Hepatocyte (in vitro differentiated cells): ENCODE measurements around the gene USP32. TPM values are rescaled to one million over a fixed set of nuclear protein-coding genes. Genes with fewer than 3 reads are reported as not detected.

ENCODE experiments used
- DNase-seq: peaks from one replicate; pipeline ENCODE4 v3.0.0-alpha.2; 2016; ENCODE audit warnings: low spot score
- H2AFZ ChIP-seq: fragments of 200-600 bp; sonication (generic); 2 replicates; pipeline ENCODE4 v1.6.0; 2016; ENCODE audit warnings: antibody characterized with exemption, mild to moderate bottlenecking
- H3K27ac ChIP-seq: fragments of 200-600 bp; sonication (generic); 2 replicates; pipeline ENCODE4 v1.5.1; 2016; ENCODE audit warnings: mild to moderate bottlenecking
- H3K27me3 ChIP-seq: fragments of 200-600 bp; sonication (generic); 2 replicates; pipeline ENCODE4 v1.6.1; 2016
- H3K36me3 ChIP-seq: fragments of 200-600 bp; sonication (generic); replicated peaks from 2 replicates; pipeline ENCODE4 v1.5.1; 2016; ENCODE audit warnings: low read depth; ENCODE audit not compliant: insufficient read depth
- H3K4me1 ChIP-seq: fragments of 200-600 bp; sonication (generic); 2 replicates; pipeline ENCODE4 v1.5.1; 2016; ENCODE audit warnings: mild to moderate bottlenecking, moderate library complexity; ENCODE audit not compliant: insufficient read depth
- H3K4me2 ChIP-seq: fragments of 200-600 bp; sonication (generic); 2 replicates; pipeline ENCODE4 v1.6.0; 2016
- H3K4me3 ChIP-seq: fragments of 200-600 bp; sonication (generic); 2 replicates; pipeline ENCODE4 v1.5.1; 2016; ENCODE audit warnings: mild to moderate bottlenecking
- H3K79me2 ChIP-seq: fragments of 200-600 bp; sonication (generic); 2 replicates; pipeline ENCODE4 v1.6.0; 2017; ENCODE audit warnings: mild to moderate bottlenecking
- H3K9me2 ChIP-seq: fragments of 200-600 bp; sonication (generic); replicated peaks from 2 replicates; pipeline ENCODE4 v1.6.0; 2017; ENCODE audit warnings: mild to moderate bottlenecking; ENCODE audit not compliant: insufficient read depth
- H3K9me3 ChIP-seq: fragments of 200-600 bp; sonication (generic); 2 replicates; pipeline ENCODE4 v1.5.1; 2016; ENCODE audit warnings: low read depth, mild to moderate bottlenecking
- H4K20me1 ChIP-seq: fragments of 200-600 bp; sonication (generic); 2 replicates; pipeline ENCODE4 v1.6.0; 2016; ENCODE audit warnings: mild to moderate bottlenecking; ENCODE audit not compliant: insufficient read depth, poor library complexity, severe bottlenecking
- CTCF ChIP-seq: fragments of 200-600 bp; sonication (generic); IDR thresholded peaks from 2 replicates; pipeline ENCODE4 v1.5.1; 2016; ENCODE audit warnings: antibody characterized with exemption, mild to moderate bottlenecking; ENCODE audit not compliant: poor library complexity
- EZH2 ChIP-seq: fragments of 200-600 bp; sonication (generic); IDR thresholded peaks from 2 replicates; pipeline ENCODE4 v1.6.1; 2016; ENCODE audit warnings: antibody characterized with exemption, mild to moderate bottlenecking, borderline replicate concordance
- EZH2phosphoT487 ChIP-seq: fragments of 200-600 bp; sonication (generic); IDR thresholded peaks from one replicate; pipeline ENCODE4 v1.6.1; 2018; ENCODE audit warnings: antibody characterized with exemption, mild to moderate bottlenecking, low read depth, moderate library complexity; ENCODE audit not compliant: unreplicated experiment, severe bottlenecking
- WGBS: methylation state at CpG from one replicate; pipeline ENCODE4 v1.1.6; 2016; ENCODE audit warnings: low lambda C conversion rate; ENCODE audit errors: missing lambda C conversion rate; 5-methylcytosine and 5-hydroxymethylcytosine counted together
- polyA plus RNA-seq: library from polyadenylated mRNA; unstranded; fragments of >200 nt; fragmentation: Nextera tagmentation; extraction: Ambion mirVana; gene quantifications from 2 replicates; pipeline ENCODE4 v1.2.1, GENCODE V29; 2016
- total RNA-seq: library from RNA; depleted of rRNA; stranded (reverse); fragments of >200 nt; gene quantifications from 2 replicates; pipeline ENCODE4 v1.2.3, GENCODE V29; 2014

USP32 gene
- total and polyA plus RNA-seq, 2 experiments from 2014 or later, result 15.3 to 37.0 TPM

DNA sequence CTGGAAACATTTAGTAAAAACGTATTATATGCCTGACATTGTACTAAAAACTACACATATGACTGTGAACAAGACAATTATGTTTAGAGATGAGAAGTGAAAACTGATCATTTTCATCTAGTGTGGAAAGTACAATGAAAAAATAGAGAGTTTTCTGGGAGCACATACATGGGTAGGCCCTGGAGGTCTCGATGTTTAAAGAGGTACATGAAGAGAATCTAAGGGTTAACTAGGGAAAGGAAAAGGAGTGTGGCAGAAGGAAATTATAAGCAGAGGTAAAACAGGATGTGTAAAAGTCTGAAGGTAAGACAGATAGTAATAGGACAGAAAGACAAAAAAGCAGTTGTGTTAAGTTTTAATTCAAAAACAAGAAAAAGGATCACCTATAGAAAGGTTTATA, 113.7 kb downstream of the USP32 start:
- 100% methylated on average over 2 of the region's 2 CpGs for WGBS
- H3K4me2 ChIP-seq, result no peak overlapping the region
- no peak for DNase-seq
- H3K79me2 ChIP-seq, result no peaks in the 10 kb centered on the region
- no peaks in the 10 kb centered on the region for H3K4me1 ChIP-seq
- no peak overlapping the region for H3K27ac ChIP-seq
- no peaks in the 10 kb centered on the region for H3K9me3 ChIP-seq
- H3K4me3 ChIP-seq, result no peak overlapping the region
- H3K9me2 ChIP-seq, result no peaks in the 10 kb centered on the region
- no peak overlapping the region for H2AFZ ChIP-seq
- no peaks in the 10 kb centered on the region for H3K36me3 ChIP-seq
- H3K27me3 ChIP-seq, result no peaks in the 10 kb centered on the region
- no peaks in the 10 kb centered on the region for H4K20me1 ChIP-seq
- TF ChIP-seq EZH2 (no peak), CTCF (no peak), EZH2phosphoT487 (no peak)

DNA sequence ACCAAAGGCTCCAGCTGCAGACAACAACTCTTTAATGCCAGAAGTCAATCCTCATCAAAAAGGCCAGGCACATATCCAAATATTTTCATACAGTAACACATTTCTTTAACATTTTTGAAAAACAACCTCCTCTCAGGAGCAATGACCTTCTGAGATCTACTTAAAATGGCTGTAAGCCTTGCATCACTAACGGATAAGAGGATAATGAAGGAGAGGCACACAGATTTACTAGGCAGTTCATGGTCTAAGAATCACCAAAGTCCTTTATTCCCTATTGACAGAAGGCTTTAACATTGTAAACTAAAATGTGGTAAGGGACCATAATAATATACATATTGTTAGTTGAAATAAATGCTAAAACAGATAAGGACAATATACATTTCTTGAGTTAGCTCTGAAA, 114.7 kb downstream of the USP32 start:
- no peak for TF ChIP-seq EZH2
- no peak for TF ChIP-seq EZH2phosphoT487
- no peak for TF ChIP-seq CTCF
- Histone ChIP-seq H3K9me2 (no peaks in the 10 kb centered on the region), H3K27ac (no peak overlapping the region), H3K36me3 (no peaks in the 10 kb centered on the region), H2AFZ (no peak overlapping the region), H3K9me3 (no peaks in the 10 kb centered on the region), H3K4me2 (no peak overlapping the region), H3K4me1 (no peaks in the 10 kb centered on the region), H3K4me3 (no peak overlapping the region), H3K79me2 (no peaks in the 10 kb centered on the region), H4K20me1 (no peaks in the 10 kb centered on the region), H3K27me3 (no peaks in the 10 kb centered on the region)
- WGBS, result 94% methylated on average over 1 of the region's 1 CpG
- DNase-seq, result no peak

DNA sequence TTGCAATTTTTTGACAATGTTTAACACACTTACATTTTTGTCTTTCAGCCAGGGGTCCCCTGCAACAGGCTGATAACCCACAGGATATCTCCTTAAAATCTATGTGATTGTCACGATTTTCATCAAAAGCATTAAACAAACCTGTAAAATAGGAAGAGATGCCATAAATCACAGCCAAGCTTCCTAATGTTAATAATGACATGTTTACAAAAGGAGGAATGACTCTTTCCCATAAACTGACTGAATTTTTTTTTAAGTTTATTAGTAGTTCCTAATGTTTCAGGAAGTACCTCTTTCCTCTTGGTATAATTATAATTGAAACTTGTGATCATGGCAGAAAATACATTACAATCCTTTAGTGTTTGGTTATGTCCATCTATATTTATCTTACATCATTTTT, 122.5 kb downstream of the USP32 start:
- H3K9me3 ChIP-seq, result no peaks in the 10 kb centered on the region
- no peak overlapping the region for H2AFZ ChIP-seq
- H3K4me2 ChIP-seq, result no peak overlapping the region
- H3K79me2 ChIP-seq, result no peaks in the 10 kb centered on the region
- WGBS, result 93% methylated on average over 1 of the region's 1 CpG
- H3K4me1 ChIP-seq, result no peaks in the 10 kb centered on the region
- TF ChIP-seq EZH2phosphoT487 (no peak), EZH2 (no peak), CTCF (no peak)
- no peaks in the 10 kb centered on the region for H3K36me3 ChIP-seq
- no peak for DNase-seq
- H3K4me3 ChIP-seq, result no peak overlapping the region
- H4K20me1 ChIP-seq, result no peaks in the 10 kb centered on the region
- no peaks in the 10 kb centered on the region for H3K27me3 ChIP-seq
- no peak overlapping the region for H3K27ac ChIP-seq
- no peaks in the 10 kb centered on the region for H3K9me2 ChIP-seq

GRCh38 chr17:60260540-60260939, 131.4 kb downstream of the USP32 start:
- WGBS, result 100% methylated on average over 1 of the region's 1 CpG
- H2AFZ ChIP-seq, result no peak overlapping the region
- H3K4me2 ChIP-seq, result no peak overlapping the region
- no peaks in the 10 kb centered on the region for H4K20me1 ChIP-seq
- no peaks in the 10 kb centered on the region for H3K27me3 ChIP-seq
- H3K79me2 ChIP-seq, result no peaks in the 10 kb centered on the region
- no peak for TF ChIP-seq EZH2
- TF ChIP-seq EZH2phosphoT487, result no peak
- TF ChIP-seq CTCF, result no peak
- no peak for DNase-seq
- H3K9me3 ChIP-seq, result no peaks in the 10 kb centered on the region
- H3K36me3 ChIP-seq, result peaks cover 4% of the 10 kb centered on the region
- H3K4me3 ChIP-seq, result no peak overlapping the region
- H3K27ac ChIP-seq, result no peak overlapping the region
- H3K4me1 ChIP-seq, result no peaks in the 10 kb centered on the region
- H3K9me2 ChIP-seq, result no peaks in the 10 kb centered on the region
